ENCODE results near the gene FREM3. TPM values are rescaled to one million over a fixed set of nuclear protein-coding genes. Genes with fewer than 3 reads are reported as not detected.

Gene FREM3
- total RNA-seq, 1 donor from 2014 or later = 0.78 TPM

DNA sequence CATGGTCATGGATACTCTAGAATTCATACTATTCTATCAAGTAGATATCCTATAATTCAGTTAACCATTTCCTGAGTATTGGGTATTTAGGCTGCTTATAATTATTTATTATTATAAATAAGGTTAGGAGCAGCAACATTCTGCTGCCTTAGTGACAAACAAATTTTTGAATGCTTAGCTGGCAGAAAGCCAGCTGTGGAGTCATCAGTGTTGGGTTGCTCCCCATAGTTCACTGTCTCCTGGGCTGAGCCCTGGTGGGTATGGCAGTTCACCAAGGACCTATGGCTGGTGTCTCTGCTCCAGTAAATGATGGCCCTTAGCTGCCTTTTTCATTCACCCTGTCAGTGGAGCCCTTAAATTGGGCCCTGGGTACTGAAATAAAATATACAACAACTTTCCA is 125.1 kb downstream of the FREM3 start:
- intact Hi-C loops (cut with DNase I) = no loop called here
- H3K36me3 ChIP-seq = no peaks in the 10 kb centered on the region
- no peak for ATAC-seq
- H3K4me3 ChIP-seq = no peak overlapping the region
- no peaks in the 10 kb centered on the region for H3K4me1 ChIP-seq
- TF ChIP-seq, protein P1, sequence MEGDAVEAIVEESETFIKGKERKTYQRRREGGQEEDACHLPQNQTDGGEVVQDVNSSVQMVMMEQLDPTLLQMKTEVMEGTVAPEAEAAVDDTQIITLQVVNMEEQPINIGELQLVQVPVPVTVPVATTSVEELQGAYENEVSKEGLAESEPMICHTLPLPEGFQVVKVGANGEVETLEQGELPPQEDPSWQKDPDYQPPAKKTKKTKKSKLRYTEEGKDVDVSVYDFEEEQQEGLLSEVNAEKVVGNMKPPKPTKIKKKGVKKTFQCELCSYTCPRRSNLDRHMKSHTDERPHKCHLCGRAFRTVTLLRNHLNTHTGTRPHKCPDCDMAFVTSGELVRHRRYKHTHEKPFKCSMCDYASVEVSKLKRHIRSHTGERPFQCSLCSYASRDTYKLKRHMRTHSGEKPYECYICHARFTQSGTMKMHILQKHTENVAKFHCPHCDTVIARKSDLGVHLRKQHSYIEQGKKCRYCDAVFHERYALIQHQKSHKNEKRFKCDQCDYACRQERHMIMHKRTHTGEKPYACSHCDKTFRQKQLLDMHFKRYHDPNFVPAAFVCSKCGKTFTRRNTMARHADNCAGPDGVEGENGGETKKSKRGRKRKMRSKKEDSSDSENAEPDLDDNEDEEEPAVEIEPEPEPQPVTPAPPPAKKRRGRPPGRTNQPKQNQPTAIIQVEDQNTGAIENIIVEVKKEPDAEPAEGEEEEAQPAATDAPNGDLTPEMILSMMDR (IDR thresholded peaks at IDR 0.05) = no peak
- DNase-seq = no peak
- no peaks in the 10 kb centered on the region for H3K9me3 ChIP-seq
- H3K27me3 ChIP-seq = no peaks in the 10 kb centered on the region
- H3K27ac ChIP-seq = no peak overlapping the region

DNA sequence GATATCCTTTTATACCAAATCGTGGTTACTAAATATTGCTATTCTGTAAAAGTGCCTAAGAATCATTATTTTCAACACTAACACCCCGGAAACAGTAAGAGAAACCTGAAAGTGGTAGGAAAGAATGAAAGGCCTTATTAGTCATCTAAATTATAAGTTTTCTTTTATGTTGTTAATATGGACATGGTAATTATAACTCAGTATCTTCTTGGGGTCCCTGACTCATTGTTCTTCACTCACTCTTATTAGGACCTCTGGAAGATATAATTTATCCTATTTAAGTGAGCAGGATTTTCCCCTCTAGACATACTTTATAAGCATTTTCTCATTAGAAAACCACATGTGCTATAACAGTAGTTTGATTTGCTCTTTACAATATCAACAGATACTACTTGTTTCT is 136.0 kb downstream of the FREM3 start:
- TF ChIP-seq, protein P1 (IDR thresholded peaks at IDR 0.05) = no peak
- ATAC-seq (no peak), DNase-seq (no peak)
- H3K36me3 ChIP-seq = no peaks in the 10 kb centered on the region
- H3K9me3 ChIP-seq = no peaks in the 10 kb centered on the region
- no peaks in the 10 kb centered on the region for H3K4me1 ChIP-seq
- no peak overlapping the region for H3K27ac ChIP-seq
- no peak overlapping the region for H3K4me3 ChIP-seq
- intact Hi-C loops (cut with DNase I) = no loop called here
- H3K27me3 ChIP-seq = no peaks in the 10 kb centered on the region

DNA sequence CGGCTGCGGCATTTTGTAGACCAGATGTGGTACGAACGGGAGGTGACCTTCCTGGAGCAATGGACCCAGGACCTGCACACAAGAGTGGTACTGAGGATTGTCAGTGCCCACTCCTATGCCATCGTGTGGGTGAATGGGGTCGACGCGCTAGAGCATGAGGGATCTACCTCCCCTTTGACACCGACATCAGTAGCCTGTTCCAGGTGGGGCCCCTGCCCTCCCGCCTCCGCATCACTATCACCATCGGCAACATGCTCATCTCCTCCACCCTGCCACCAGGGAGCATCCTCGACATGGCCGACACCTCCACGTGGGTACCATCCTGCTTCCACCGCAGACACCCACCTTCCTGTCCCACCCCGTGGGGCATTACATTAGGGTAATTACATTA is 140.7 kb downstream of the FREM3 start:
- no peaks in the 10 kb centered on the region for H3K27me3 ChIP-seq
- peak overlapping the region; percentile 12 for H3K27ac ChIP-seq

DNA sequence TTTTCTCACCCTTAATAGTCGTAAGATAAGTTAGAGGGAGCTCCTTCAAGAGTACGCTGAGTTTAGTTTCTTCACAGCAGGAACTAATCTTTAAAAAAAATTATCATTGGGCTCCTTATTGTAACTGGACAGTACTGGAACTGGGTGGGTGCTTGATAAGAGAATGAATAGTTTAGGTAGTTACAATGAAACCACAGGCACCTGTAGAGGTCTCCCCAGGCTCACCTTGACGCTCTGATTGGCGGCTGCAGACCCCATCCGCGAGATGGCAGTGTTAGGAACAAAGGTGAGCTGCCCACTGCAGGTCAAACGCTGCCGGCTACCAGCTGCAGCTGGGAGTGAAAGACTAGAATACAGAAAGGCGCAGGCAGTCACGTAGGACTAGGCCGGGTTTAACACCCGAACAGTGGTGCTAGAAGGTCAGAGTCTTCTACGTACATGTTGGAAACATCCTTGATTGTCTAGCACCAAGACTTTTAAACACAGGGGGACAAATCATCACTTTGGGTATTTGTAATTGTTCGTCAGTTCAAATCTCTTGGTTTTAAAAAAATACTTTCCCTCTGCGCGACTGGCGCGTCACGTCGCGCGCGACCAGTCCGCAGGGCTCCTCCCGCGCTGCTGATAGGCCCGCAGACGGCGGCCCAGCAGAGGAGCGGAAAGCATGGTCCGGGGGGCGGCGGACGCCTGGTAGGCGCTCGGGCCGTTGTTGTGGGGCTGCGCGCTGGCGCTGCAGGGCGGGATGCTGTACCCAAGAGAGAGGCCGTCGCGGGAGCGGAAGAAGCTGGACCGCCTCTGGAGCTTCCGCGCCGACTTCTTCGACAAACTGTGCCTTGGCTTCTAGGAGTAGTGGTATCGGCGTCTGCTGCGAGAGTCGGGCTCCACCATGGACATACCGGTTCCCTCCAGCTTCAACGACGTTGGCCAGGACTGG is 141.4 kb downstream of the FREM3 start:
- ATAC-seq (peak; percentile 93), DNase-seq (peak; percentile 85)
- Histone ChIP-seq H3K36me3 (peaks cover 13% of the 10 kb centered on the region), H3K9me3 (no peaks in the 10 kb centered on the region), H3K27ac (peak overlapping the region; percentile 12), H3K4me1 (no peaks in the 10 kb centered on the region), H3K4me3 (peak overlapping the region; percentile 64), H3K27me3 (no peaks in the 10 kb centered on the region)
- TF ChIP-seq, protein P1 (IDR thresholded peaks at IDR 0.05) = peak; percentile 49
- intact Hi-C loops (cut with DNase I) = no loop called here

More for the DNA sequence above, 140.7 kb downstream of the FREM3 start:
- intact Hi-C loops (cut with DNase I) = no loop called here
- DNase-seq = no peak
- ATAC-seq = no peak
- Histone ChIP-seq H3K4me1 (no peaks in the 10 kb centered on the region), H3K36me3 (peaks cover 7% of the 10 kb centered on the region), H3K9me3 (no peaks in the 10 kb centered on the region), H3K4me3 (peak overlapping the region; percentile 64)
- TF ChIP-seq, protein P1 (IDR thresholded peaks at IDR 0.05) = no peak

DNA sequence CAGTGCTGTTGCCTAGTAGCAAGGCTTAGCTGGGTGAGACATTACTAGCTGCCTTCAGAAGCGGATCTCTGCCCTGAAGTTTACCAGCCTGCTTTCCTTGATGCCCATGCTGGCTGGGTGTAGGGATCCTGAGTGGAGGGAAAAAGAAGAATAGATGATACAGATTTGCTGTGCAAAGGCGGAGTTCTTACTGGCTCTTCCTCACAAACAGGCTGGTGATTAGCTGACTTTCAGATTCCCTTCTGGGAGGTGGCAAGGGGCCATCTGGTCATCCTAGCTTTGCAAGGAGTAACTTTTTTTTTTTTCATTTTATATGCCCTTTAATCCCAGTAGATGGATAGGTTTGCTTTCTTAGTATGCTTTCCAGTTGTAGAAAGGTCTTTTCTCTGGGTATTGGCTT is 142.2 kb downstream of the FREM3 start:
- Histone ChIP-seq H3K4me1 (no peaks in the 10 kb centered on the region), H3K4me3 (no peak overlapping the region), H3K36me3 (peaks cover 21% of the 10 kb centered on the region), H3K27me3 (no peaks in the 10 kb centered on the region), H3K9me3 (no peaks in the 10 kb centered on the region), H3K27ac (no peak overlapping the region)
- DNase-seq (no peak), ATAC-seq (no peak)
- intact Hi-C loops (cut with DNase I) = no loop called here
- TF ChIP-seq, protein P1 (IDR thresholded peaks at IDR 0.05) = no peak

Measured in upper lobe of right lung (tissue), 1 donor.